HG02642 (cell line): ENCODE results near the gene KRT33B.
"Not testable (repeated sequence)": the region's sequence is repeated elsewhere in the genome, so short reads cannot be mapped to it uniquely, and the experiment has no call there.

ENCODE experiments used
- ATAC-seq: cut with Tn5 transposase; IDR thresholded peaks from one replicate; pipeline ENCODE4 v1.9.1; 2021; ENCODE audit warnings: mild to moderate bottlenecking; ENCODE audit not compliant: unreplicated experiment, poor library complexity

Gene KRT33B

GRCh38 chr17:41351177-41351576 lies 18.4 kb downstream of the KRT33B start:
- ATAC-seq, result no peak

GRCh38 chr17:41350381-41350878 lies 19.2 kb downstream of the KRT33B start, which contains the start of gene KRT33A:
Gene KRT33A (minus strand): TSS chr17:41350828. CDS start chr17:41350767, 61 bp downstream.
- not testable (repeated sequence) for ATAC-seq

DNA sequence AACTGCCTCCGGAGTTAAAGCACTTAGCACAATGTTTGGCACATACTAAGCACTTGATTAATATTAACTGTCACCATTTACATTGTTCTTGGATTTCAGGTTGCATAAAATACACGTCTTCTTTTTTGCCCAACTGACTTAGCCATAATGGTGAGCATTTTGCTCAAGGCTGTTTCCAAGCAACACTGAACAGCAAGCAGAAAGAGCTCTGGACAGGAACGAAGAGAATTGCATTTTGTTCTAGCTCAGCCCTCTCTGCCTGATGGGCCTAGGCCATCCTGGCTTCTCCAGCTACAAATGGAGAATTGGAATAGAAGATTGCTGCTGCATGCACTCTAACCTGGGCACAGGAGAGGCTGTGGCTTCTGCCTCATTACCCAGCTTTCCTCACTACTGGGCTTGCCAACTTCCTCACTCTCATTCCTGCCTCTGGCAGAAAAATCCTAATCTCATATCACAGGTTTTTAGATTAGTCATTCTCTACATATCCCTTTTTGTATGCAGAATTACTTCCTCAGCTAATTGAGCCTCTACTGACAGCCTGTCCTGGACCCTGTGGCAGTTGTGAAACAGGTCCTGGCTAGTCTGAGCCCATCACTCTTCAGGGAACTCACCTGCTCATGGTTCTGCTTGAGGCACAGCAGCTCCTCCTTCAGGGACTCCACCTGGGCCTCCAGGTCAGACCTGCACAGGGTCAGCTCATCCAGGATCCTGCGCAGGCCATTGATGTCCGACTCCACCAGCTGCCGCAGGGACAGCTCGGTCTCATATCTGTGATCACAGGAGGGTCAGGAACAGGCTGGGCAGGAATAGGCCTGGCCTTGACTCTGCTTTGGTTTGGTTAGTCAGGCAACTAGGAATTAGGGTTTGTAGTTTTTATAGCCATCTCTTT lies 21.5 kb downstream of the KRT33B start:
- no peak for ATAC-seq

DNA sequence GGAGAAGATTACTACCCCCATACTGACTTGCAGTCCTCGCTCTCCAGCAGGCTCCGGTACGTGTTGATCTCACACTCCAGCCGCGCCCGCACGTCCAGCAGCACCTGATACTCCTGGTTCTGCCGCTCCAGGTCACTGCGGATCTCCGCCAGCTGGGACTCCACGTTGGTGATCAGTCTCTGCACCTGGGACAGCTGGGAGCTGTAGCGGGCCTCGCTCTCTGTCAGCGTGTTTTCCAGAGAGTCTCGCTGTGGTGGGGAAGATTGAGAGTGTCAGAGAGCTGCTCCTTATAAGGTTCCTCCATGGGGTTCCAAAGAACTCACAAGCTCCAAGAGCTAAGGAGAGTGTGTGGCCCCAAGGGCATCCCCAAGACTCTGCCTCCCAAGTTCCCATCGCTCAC lies 23.2 kb downstream of the KRT33B start:
- ATAC-seq, result not testable (repeated sequence)

DNA sequence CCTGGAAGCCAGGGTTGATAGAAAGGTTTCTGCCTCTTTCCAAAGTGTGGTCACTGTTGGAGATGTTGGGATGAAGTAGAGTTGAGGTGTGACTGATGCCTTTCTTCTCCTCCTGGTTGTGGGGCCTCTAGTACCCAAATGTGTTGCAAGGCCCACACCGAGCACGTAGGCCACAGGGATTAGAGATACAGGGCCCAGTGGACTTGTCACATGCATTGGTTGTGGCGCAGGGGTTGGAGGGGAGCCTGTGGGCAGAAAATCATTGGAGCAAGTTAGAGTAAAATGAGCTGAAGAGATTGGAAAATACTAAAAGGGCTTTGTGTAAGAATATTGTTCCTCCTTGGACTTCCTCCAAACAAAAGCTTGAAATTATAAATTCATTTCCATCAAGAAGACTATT lies 23.6 kb downstream of the KRT33B start:
- no peak for ATAC-seq

- no peak for ATAC-seq
Observed at GRCh38 chr17:41343029-41343428, 26.6 kb downstream of the KRT33B start.

GRCh38 chr17:41340934-41341861 lies 28.4 kb downstream of the KRT33B start:
- ATAC-seq, result no peak

GRCh38 chr17:41340494-41340893 lies 29.1 kb downstream of the KRT33B start:
- ATAC-seq, result no peak

- no peak for ATAC-seq
Observed at GRCh38 chr17:41339571-41340172, 29.9 kb downstream of the KRT33B start.

- no peak for ATAC-seq
Observed at GRCh38 chr17:41338961-41339485, 30.6 kb downstream of the KRT33B start.

- no peak for ATAC-seq
Observed at GRCh38 chr17:41335747-41336146, 33.9 kb downstream of the KRT33B start.

- ATAC-seq, result no peak
Observed at GRCh38 chr17:41334385-41335305, 35.0 kb downstream of the KRT33B start.

- ATAC-seq, result no peak
Observed at GRCh38 chr17:41333836-41334235, 35.8 kb downstream of the KRT33B start.

- no peak for ATAC-seq
Observed at GRCh38 chr17:41333098-41333497, 36.5 kb downstream of the KRT33B start.

- ATAC-seq, result no peak
Observed at GRCh38 chr17:41332239-41332638, 37.4 kb downstream of the KRT33B start.

GRCh38 chr17:41331606-41332005 lies 38.0 kb downstream of the KRT33B start:
- no peak for ATAC-seq

DNA sequence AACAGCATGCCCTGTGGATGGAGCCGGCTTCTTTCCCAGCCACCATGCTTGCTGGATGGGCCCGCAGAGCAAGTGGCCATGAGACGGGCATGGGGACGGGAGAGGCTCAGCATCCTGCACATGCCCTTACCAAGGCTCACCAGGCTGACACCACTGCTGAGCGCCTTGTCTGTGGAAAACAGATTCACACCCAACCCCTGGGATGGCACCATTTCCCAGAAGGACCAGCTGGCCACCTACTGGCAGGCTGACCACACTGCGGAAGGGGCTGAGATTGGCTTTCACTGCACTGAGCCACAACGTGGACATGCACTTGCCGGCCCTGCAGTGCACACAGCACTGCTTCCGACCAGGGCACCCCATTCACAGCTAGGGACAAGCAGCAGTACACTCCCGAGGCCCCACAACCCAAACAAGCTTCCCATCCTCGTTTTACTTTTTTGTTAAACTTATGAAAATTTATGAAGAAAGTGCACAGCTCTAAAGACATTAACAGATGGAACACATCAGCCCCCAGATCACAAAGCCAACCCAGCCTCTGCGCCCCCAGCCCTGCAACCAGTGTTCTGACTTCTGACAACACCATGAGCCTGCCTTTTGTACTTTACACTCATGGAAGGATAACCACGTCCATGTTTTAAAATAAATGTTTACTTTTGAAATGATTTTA lies 40.2 kb downstream of the KRT33B start:
- ATAC-seq, result no peak

- ATAC-seq, result no peak
Observed at GRCh38 chr17:41328207-41328606, 41.4 kb downstream of the KRT33B start.
